IMR-90 (cell line): Measurements from ENCODE around the gene IKBKE. TPM values are rescaled to one million over a fixed set of nuclear protein-coding genes. Genes with fewer than 3 reads are reported as not detected.

Experiments
- ATAC-seq: fragments of 200-7000 bp; cut with Tn5 transposase; 2 replicates; pipeline ENCODE4 v1.9.1; 2020; ENCODE audit warnings: low read depth, mild to moderate bottlenecking, moderate library complexity
- BruUV-seq: library from RNA; stranded (reverse); fragments of 400-500 nt; replicated peaks from 2 replicates; lab custom pipeline; 2021; lab: Mats Ljungman, UMichigan
- CTCF ChIA-PET: fragments of 300-600 bp; formaldehyde crosslinking; extraction: SDS; loops from one replicate; lab custom pipeline; 2021; ENCODE audit warnings: antibody characterized with exemption; lab: Yijun Ruan, JAX
- POLR2A ChIA-PET: fragments of 300-600 bp; sonication (Branson Sonifier 250); formaldehyde crosslinking; loops from one replicate; lab custom pipeline; 2022; ENCODE audit warnings: antibody characterized with exemption; ENCODE audit not compliant: unreplicated experiment; lab: Charles Lee
- DNase-seq: peaks from one replicate; pipeline ENCODE4 v3.0.0; 2013
- H2AFZ ChIP-seq: replicated peaks from 2 replicates; pipeline ENCODE3; 2013; ENCODE audit warnings: low read length, mild to moderate bottlenecking; ENCODE audit not compliant: poor library complexity
- H2AK5ac ChIP-seq: 2 replicates; pipeline ENCODE4 v1.6.1; 2013; ENCODE audit warnings: low read depth, low read length, inconsistent platforms
- H2AK9ac ChIP-seq: replicated peaks from 2 replicates; pipeline ENCODE3; 2013; ENCODE audit warnings: mild to moderate bottlenecking, low read depth, low read length, moderate library complexity; ENCODE audit not compliant: poor library complexity
- H2BK120ac ChIP-seq: 2 replicates; pipeline ENCODE4 v1.6.1; 2013; ENCODE audit warnings: low read depth, low read length, inconsistent platforms
- H2BK15ac ChIP-seq: 3 replicates; pipeline ENCODE4 v1.6.1; 2013; ENCODE audit warnings: low read depth, low read length, inconsistent platforms
- H2BK20ac ChIP-seq: 2 replicates; pipeline ENCODE4 v1.6.1; 2013; ENCODE audit warnings: low read depth, mild to moderate bottlenecking, inconsistent platforms, low read length, moderate library complexity
- H2BK5ac ChIP-seq: 2 replicates; pipeline ENCODE4 v1.6.1; 2013; ENCODE audit warnings: mild to moderate bottlenecking, low read depth, low read length, inconsistent platforms; ENCODE audit not compliant: poor library complexity, severe bottlenecking
- H3K14ac ChIP-seq: replicated peaks from 2 replicates; pipeline ENCODE4 v1.6.1; 2013; ENCODE audit warnings: low read depth, low read length, inconsistent platforms
- H3K18ac ChIP-seq: 2 replicates; pipeline ENCODE4 v1.6.1; 2013; ENCODE audit warnings: low read depth, low read length, control low read depth
- H3K23ac ChIP-seq: 2 replicates; pipeline ENCODE4 v1.6.1; 2013; ENCODE audit warnings: low read depth, low read length, inconsistent platforms
- H3K27ac ChIP-seq: 2 replicates; pipeline ENCODE4 v1.5.1; 2013; ENCODE audit warnings: mild to moderate bottlenecking, control low read depth, low read length; ENCODE audit not compliant: insufficient read depth
- H3K27me3 ChIP-seq: 2 replicates; pipeline ENCODE4 v1.6.1; 2013; ENCODE audit warnings: low read length; ENCODE audit not compliant: control insufficient read depth, insufficient read depth
- H3K36me3 ChIP-seq: 2 replicates; pipeline ENCODE4 v1.6.1; 2013; ENCODE audit warnings: low read length, mixed read lengths; ENCODE audit not compliant: control insufficient read depth, insufficient read depth
- H3K4ac ChIP-seq: 2 replicates; pipeline ENCODE4 v1.6.1; 2013; ENCODE audit warnings: low read depth, low read length, inconsistent platforms
- H3K4me1 ChIP-seq: 2 replicates; pipeline ENCODE4 v1.6.1; 2013; ENCODE audit warnings: low read length, mixed read lengths; ENCODE audit not compliant: control insufficient read depth, insufficient read depth
- H3K4me2 ChIP-seq: 2 replicates; pipeline ENCODE4 v1.6.1; 2013; ENCODE audit warnings: low read depth, mild to moderate bottlenecking, control low read depth, low read length, moderate library complexity
- H3K4me3 ChIP-seq: 2 replicates; pipeline ENCODE4 v1.5.1; 2013; ENCODE audit warnings: low read depth, mild to moderate bottlenecking, control low read depth, low read length, moderate library complexity; ENCODE audit not compliant: insufficient read depth
- H3K56ac ChIP-seq: 2 replicates; pipeline ENCODE4 v1.6.1; 2013; ENCODE audit warnings: low read length, inconsistent platforms; ENCODE audit not compliant: insufficient read depth; ENCODE audit errors: extremely low read depth
- H3K79me1 ChIP-seq, 2 experiments: 2 replicates each; pipeline ENCODE4 v1.6.1; 2013; ENCODE audit warnings: low read length in 2 of 2, inconsistent platforms in 1 of 2, low read depth in 1 of 2
- H3K9ac ChIP-seq: 2 replicates; pipeline ENCODE4 v1.6.1; 2013; ENCODE audit warnings: low read depth, low read length, control low read depth
- H3K9me1 ChIP-seq: 2 replicates; pipeline ENCODE4 v1.6.1; 2013; ENCODE audit warnings: low read length, inconsistent platforms; ENCODE audit not compliant: insufficient read depth
- H3K9me3 ChIP-seq: 2 replicates; pipeline ENCODE4 v1.6.1; 2013; ENCODE audit warnings: low read length; ENCODE audit not compliant: control insufficient read depth, insufficient read depth
- H4K20me1 ChIP-seq: 2 replicates; pipeline ENCODE4 v1.6.1; 2013; ENCODE audit warnings: low read length, inconsistent platforms; ENCODE audit not compliant: insufficient read depth
- H4K5ac ChIP-seq: 2 replicates; pipeline ENCODE4 v1.6.1; 2013; ENCODE audit warnings: mild to moderate bottlenecking, low read depth, low read length, control low read depth
- H4K8ac ChIP-seq, 2 experiments: 2 replicates each; pipeline ENCODE4 v1.6.1; 2013; ENCODE audit warnings: low read depth in 2 of 2, low read length in 2 of 2, control low read depth in 1 of 2, inconsistent platforms in 1 of 2
- H4K91ac ChIP-seq: 2 replicates; pipeline ENCODE4 v1.6.1; 2013; ENCODE audit warnings: low read depth, low read length, inconsistent platforms; ENCODE audit not compliant: insufficient read depth
- CEBPB ChIP-seq: IDR thresholded peaks from 2 replicates; pipeline ENCODE4 v1.6.1; 2012; ENCODE audit warnings: low read depth, low read length, improper control_type of control experiment
- FOS ChIP-seq: fragments of 150-350 bp; IDR thresholded peaks from 2 replicates; pipeline ENCODE4 v1.6.1; 2016; ENCODE audit warnings: low read depth, low read length
- MAFK ChIP-seq: IDR thresholded peaks from 2 replicates; pipeline ENCODE4 v1.6.1; 2012; ENCODE audit warnings: low read depth, low read length, improper control_type of control experiment
- MAZ ChIP-seq: IDR thresholded peaks from 2 replicates; pipeline ENCODE4 v1.6.1; 2012; ENCODE audit warnings: low read depth, mild to moderate bottlenecking, low read length, improper control_type of control experiment, moderate library complexity, borderline replicate concordance
- MXI1 ChIP-seq: IDR thresholded peaks from 2 replicates; pipeline ENCODE4 v1.6.1; 2012; ENCODE audit warnings: low read depth, mild to moderate bottlenecking, low read length, moderate library complexity, borderline replicate concordance
- NFE2L2 ChIP-seq: fragments of 150-350 bp; IDR thresholded peaks from 2 replicates; pipeline ENCODE4 v1.6.1; 2016; ENCODE audit warnings: low read depth, mild to moderate bottlenecking, low read length
- RCOR1 ChIP-seq: IDR thresholded peaks from 2 replicates; pipeline ENCODE4 v1.6.1; 2012; ENCODE audit warnings: mild to moderate bottlenecking, low read length, improper control_type of control experiment; ENCODE audit not compliant: insufficient replicate concordance
- RFX5 ChIP-seq: IDR thresholded peaks from 2 replicates; pipeline ENCODE4 v1.8.0; 2012; ENCODE audit warnings: low read depth, mild to moderate bottlenecking, low read length, moderate library complexity
- WGBS, 2 experiments: methylation state at CpG; one replicate each; pipeline versions ENCODE4 v1.1.5 to v1.1.7; 2013; ENCODE audit warnings: missing lambda C conversion rate in 2 of 2; ENCODE audit not compliant: insufficient read length in 1 of 2; ENCODE audit errors: extremely low coverage in 2 of 2; 5-methylcytosine and 5-hydroxymethylcytosine counted together
- dilution Hi-C: fragments of 300-500 bp; cut with HindIII; formaldehyde crosslinking; loops from one replicate; pipeline ENCODE4 v1.14.3; 2018; ENCODE audit warnings: low sequenced_read_pairs; ENCODE audit not compliant: unreplicated experiment
- in situ Hi-C: fragments of 300-500 bp; cut with MboI; formaldehyde crosslinking; loops from 3 replicates; pipeline ENCODE4 v1.14.3; 2019; ENCODE audit warnings: low sequenced_read_pairs, inconsistent platforms, mixed read lengths
- intact Hi-C: fragments of 100-400 bp; cut with micrococcal nuclease; formaldehyde crosslinking; loops from 2 replicates; pipeline ENCODE4 v1.10.0; 2022
- polyA plus RNA-seq, 3 experiments: library from polyadenylated mRNA; depleted of rRNA; stranded (reverse); fragments of >200 nt; gene quantifications; 2 replicates each; pipeline ENCODE4 v1.2.3, GENCODE V29; 2012; ENCODE audit warnings: low replicate concordance in 1 of 3
- total RNA-seq: library from RNA; depleted of rRNA; stranded (reverse); fragments of >200 nt; gene quantifications from 2 replicates; pipeline ENCODE4 v1.2.3, GENCODE V29; 2012

Gene IKBKE
- total and polyA plus RNA-seq, 2 of the 4 experiments (the other 2 are of a cell fraction), result 20.3 to 24.0 TPM

- Histone ChIP-seq H2BK5ac (no peak overlapping the region), H4K5ac (no peak overlapping the region), H2BK15ac (no peak overlapping the region), H4K8ac (no peak overlapping the region), H3K18ac (no peak overlapping the region), H3K27ac (no peak overlapping the region), H3K4me3 (no peak overlapping the region), H3K23ac (no peak overlapping the region), H3K4me1 (no peaks in the 10 kb centered on the region), H2AK5ac (no peak overlapping the region), H2AK9ac (no peak overlapping the region), H3K9ac (no peak overlapping the region), H2BK120ac (no peak overlapping the region), H3K4me2 (no peak overlapping the region), H3K4ac (no peak overlapping the region), H3K27me3 (no peaks in the 10 kb centered on the region), H3K9me1 (no peaks in the 10 kb centered on the region), H3K14ac (no peak overlapping the region), H2AFZ (no peak overlapping the region), H4K20me1 (peaks cover 5% of the 10 kb centered on the region), H3K79me1 (no peaks in the 10 kb centered on the region), H4K91ac (no peak overlapping the region), H3K56ac (no peak overlapping the region), H2BK20ac (no peak overlapping the region), H3K36me3 (0 out of 2 replicates have a peak, but pooled peaks cover 2% of the 10 kb centered on the region), H3K9me3 (no peaks in the 10 kb centered on the region)
- dilution Hi-C loops (no loop called here), intact Hi-C loops (no loop called here), in situ Hi-C loops (loop anchor here (5.0 kb wide), 1 partner anchor 59 kb away; no protein-coding TSS in a partner anchor)
- CTCF ChIA-PET, result no interaction called here
- BruUV-seq, result no TSS peak
- ATAC-seq (no peak), DNase-seq (no peak)
- 100% methylated on average over 2 of the region's 7 CpGs; no CpG with 5 or more reads in 1 of the 2 experiments for WGBS, 2 experiments
- no peak for TF ChIP-seq RCOR1
- no peak for TF ChIP-seq MXI1
- no peak for TF ChIP-seq NFE2L2
- no peak for TF ChIP-seq MAFK
- no peak for TF ChIP-seq MAZ
- TF ChIP-seq RFX5, result no peak
- no peak for TF ChIP-seq FOS
- no peak for TF ChIP-seq CEBPB
- POLR2A ChIA-PET, result no interaction called here
Observed at GRCh38 chr1:206541236-206541833, 71.1 kb downstream of the IKBKE start.
